ENCODE measurements around the gene MALL. TPM values are rescaled to one million over a fixed set of nuclear protein-coding genes. Genes with fewer than 3 reads are reported as not detected.
"Not testable (repeated sequence)": the region's sequence is repeated elsewhere in the genome, so short reads cannot be mapped to it uniquely, and the experiment has no call there.

Gene MALL
- total RNA-seq, 1 donor from 2014 or later: 7.1 TPM

DNA sequence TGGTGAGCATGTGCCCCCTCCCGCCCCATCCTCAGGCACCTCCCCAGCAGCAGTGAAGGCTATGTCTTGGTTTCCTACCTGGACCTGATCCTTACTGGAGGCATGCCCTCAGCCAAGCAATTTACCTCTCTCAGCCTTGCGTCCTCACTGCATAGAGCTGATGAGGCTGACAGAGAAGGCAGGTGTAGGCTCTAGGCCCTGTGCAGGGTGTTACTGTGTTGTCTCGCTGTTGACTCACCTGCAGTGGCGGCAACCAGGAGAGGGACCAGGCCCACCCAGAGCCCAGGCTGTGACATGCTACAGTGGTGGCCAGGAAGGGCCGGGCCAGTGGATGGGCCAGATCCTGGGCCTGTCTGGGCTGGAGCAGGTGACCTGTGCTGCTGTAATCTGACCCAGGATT lies 65.9 kb downstream of the MALL start:
- not testable (repeated sequence) for DNase-seq

- DNase-seq: not testable (repeated sequence)
These were observed 67.1 kb downstream of the MALL start for GRCh38 chr2:110048255-110049197.

- not testable (repeated sequence) for DNase-seq
These were observed 68.4 kb downstream of the MALL start for GRCh38 chr2:110047225-110047624.

- DNase-seq: not testable (repeated sequence)
These were observed 73.5 kb downstream of the MALL start for GRCh38 chr2:110041941-110042660.

- not testable (repeated sequence) for DNase-seq
These were observed 78.3 kb downstream of the MALL start for GRCh38 chr2:110037336-110037735.

GRCh38 chr2:110035384-110035783 lies 80.2 kb downstream of the MALL start:
- DNase-seq: not testable (repeated sequence)

- DNase-seq: not testable (repeated sequence)
These were observed 80.7 kb downstream of the MALL start for GRCh38 chr2:110034935-110035334.

Small RNA genes within 50 kb of the gene (small RNA-seq; reads per million reads assigned to genes)
- gene MIR4267 (ENCODE audit: low replicate concordance) (not detected), gene MIR4436B1 (ENCODE audit: low replicate concordance) (not detected)

Other genes with a start within 250 kb of the MALL start
- 5.9 TPM for gene LIMS3, start 217.1 kb downstream of the MALL start, total RNA-seq
- gene NPHP1, start 89.2 kb upstream of the MALL start, total RNA-seq: 3.2 TPM
- 32.0 TPM for gene MTLN, start 96.7 kb upstream of the MALL start, total RNA-seq

All from skin of body (tissue), 3 donors.